ENCODE measurements around the gene ERVFRD-1. TPM values are rescaled to one million over a fixed set of nuclear protein-coding genes. Genes with fewer than 3 reads are reported as not detected.

Gene ERVFRD-1
- total RNA-seq, 2 experiments from 2014 or later = not detected

DNA sequence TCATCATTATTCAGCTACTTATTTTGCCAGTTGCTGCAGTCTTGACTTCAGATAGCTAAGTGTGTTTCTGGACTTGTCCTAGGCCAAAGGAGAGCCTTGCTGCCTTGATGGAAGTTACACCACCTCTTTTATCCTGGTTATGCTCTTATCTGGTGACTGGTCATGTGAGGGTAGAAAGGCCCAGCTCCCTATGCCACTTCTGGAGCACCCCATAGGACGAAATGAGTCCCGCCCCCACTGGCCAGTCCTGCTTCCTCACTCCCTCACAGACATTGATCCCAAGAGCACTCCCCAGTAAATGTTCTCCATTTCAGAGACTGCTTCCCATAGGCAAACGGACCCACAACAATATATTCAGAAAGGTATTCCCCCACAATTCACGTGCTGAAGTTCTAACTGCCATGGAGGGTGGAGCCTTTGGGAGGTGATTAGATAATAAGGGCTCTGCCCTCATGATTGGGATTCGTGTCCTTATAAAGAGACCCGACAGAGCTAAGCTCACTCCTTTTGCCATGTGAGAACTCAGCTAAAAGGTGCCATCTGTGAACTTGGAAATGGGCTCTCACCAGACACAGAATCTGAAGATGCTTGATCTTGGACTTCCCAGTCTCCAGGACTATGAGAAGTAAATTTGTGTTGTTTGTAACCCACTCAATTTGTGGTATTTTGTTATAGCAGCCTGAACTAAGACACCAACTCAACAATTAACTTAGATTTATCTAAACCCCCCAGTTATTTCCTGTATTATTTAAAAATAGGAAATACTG lies 45.9 kb downstream of the ERVFRD-1 start:
- DNase-seq = no peak
- intact Hi-C loops (cut with micrococcal nuclease) = loop anchor here (5.0 to 10.0 kb wide), 2 partner anchors 113 to 591 kb away; no protein-coding TSS in a partner anchor
- H3K4me1 Mint-ChIP-seq (ENCODE audit: low read depth) = no peaks in the 10 kb centered on the region

DNA sequence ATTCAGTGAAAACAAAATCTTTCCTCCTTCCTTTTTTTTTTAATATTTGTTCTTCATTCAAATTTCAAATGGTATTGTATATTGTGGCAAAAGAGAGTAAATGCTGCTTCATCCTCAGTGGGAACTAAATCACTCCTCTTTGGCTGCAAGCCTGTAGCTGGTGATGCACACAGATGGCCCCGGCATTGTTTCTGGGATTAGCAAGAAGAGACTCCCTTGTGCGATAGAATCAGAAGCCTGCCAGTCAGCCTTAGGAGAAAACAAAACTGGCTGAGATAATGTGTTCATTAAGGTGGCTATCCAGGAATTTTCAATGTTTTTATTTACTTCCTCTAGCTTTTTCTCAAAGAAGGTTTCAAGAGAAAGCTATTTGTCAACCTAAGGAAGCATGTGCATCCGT lies 46.7 kb downstream of the ERVFRD-1 start:
- Mint-ChIP-seq H3K27ac (no peak overlapping the region), H3K4me3 (no peak overlapping the region), H3K9me3 (no peaks in the 10 kb centered on the region), H3K27me3 (peaks cover 8% of the 10 kb centered on the region), H3K36me3 (ENCODE audit: low read depth) (no peaks in the 10 kb centered on the region), H3K4me1 (ENCODE audit: low read depth) (no peaks in the 10 kb centered on the region)
- TF ChIP-seq, protein P1, sequence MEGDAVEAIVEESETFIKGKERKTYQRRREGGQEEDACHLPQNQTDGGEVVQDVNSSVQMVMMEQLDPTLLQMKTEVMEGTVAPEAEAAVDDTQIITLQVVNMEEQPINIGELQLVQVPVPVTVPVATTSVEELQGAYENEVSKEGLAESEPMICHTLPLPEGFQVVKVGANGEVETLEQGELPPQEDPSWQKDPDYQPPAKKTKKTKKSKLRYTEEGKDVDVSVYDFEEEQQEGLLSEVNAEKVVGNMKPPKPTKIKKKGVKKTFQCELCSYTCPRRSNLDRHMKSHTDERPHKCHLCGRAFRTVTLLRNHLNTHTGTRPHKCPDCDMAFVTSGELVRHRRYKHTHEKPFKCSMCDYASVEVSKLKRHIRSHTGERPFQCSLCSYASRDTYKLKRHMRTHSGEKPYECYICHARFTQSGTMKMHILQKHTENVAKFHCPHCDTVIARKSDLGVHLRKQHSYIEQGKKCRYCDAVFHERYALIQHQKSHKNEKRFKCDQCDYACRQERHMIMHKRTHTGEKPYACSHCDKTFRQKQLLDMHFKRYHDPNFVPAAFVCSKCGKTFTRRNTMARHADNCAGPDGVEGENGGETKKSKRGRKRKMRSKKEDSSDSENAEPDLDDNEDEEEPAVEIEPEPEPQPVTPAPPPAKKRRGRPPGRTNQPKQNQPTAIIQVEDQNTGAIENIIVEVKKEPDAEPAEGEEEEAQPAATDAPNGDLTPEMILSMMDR (IDR thresholded peaks at IDR 0.05) = no peak
- ATAC-seq = no peak
- ChIA-PET CTCF (interaction anchor here (0.7 to 3.1 kb wide), 5 partner anchors 27 to 586 kb away, joined by 3 to 14 read pairs (median 3); no protein-coding TSS in a partner anchor), POLR2A (no interaction called here)
- no peak for DNase-seq
- intact Hi-C loops (cut with micrococcal nuclease) = loop anchor here (5.0 to 10.0 kb wide), 2 partner anchors 113 to 590 kb away; no protein-coding TSS in a partner anchor

More for the DNA sequence above, 45.9 kb downstream of the ERVFRD-1 start:
- peaks cover 10% of the 10 kb centered on the region for H3K27me3 Mint-ChIP-seq
- CTCF ChIA-PET = interaction anchor here (0.8 to 3.1 kb wide), 4 partner anchors 28 to 430 kb away, joined by 3 to 14 read pairs (median 3); no protein-coding TSS in a partner anchor
- no peak overlapping the region for H3K4me3 Mint-ChIP-seq
- TF ChIP-seq, protein P1 (IDR thresholded peaks at IDR 0.05) = no peak
- H3K9me3 Mint-ChIP-seq = no peaks in the 10 kb centered on the region
- H3K27ac Mint-ChIP-seq = no peak overlapping the region
- ATAC-seq = no peak
- H3K36me3 Mint-ChIP-seq (ENCODE audit: low read depth) = no peaks in the 10 kb centered on the region
- POLR2A ChIA-PET = no interaction called here

DNA sequence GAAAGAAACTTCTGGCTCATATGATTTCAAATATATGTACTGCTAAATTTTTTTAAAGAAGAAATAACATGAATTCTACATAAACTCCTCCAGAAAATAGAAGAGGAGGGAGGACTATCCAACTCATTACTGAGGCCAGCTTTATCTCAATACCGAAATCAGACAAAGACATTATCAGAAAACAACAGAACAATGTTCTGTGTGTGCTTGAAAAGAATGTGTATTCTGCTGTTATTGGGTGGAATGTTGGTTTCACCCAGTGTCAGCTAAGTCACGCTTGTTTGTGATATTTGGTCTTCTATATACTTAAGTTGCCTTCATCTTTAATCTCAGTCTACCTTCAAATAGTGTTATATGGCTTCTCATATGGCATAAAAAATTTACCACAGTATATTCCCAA lies 48.8 kb downstream of the ERVFRD-1 start:
- no peaks in the 10 kb centered on the region for H3K4me1 Mint-ChIP-seq (ENCODE audit: low read depth)
- TF ChIP-seq, protein P1 (IDR thresholded peaks at IDR 0.05) = no peak
- ATAC-seq (no peak), DNase-seq (no peak)
- intact Hi-C loops (cut with micrococcal nuclease) = loop anchor here (10.0 kb wide), 1 partner anchor 588 kb away; no protein-coding TSS in a partner anchor
- H3K27me3 Mint-ChIP-seq = peaks cover 6% of the 10 kb centered on the region
- no peaks in the 10 kb centered on the region for H3K9me3 Mint-ChIP-seq
- no peak overlapping the region for H3K27ac Mint-ChIP-seq
- H3K4me3 Mint-ChIP-seq = no peak overlapping the region
- CTCF ChIA-PET = interaction anchor here (1.3 to 1.5 kb wide), 2 partner anchors 10 to 108 kb away, joined by 3 read pairs; no protein-coding TSS in a partner anchor
- no peaks in the 10 kb centered on the region for H3K36me3 Mint-ChIP-seq (ENCODE audit: low read depth)
- POLR2A ChIA-PET = no interaction called here

DNA sequence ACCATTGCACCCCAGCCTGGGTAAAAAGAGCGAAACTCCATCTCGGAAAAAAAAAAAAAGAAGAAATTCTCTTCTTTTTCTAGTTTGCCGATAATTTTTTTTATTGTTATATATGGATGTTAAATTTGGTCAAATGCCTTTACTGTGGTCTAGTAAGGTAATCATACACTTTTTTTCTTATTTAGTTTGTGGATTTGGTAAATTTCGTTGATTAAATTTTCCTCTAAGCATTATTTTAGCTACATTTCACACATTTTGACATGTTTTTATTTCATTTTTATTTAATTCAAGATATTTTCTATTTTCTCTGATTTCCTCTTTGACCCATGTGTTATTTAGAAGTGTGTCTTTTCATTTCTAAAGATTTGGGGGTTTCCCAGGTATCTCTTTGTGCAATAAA lies 49.4 kb downstream of the ERVFRD-1 start:
- DNase-seq (no peak), ATAC-seq (no peak)
- Mint-ChIP-seq H3K4me1 (ENCODE audit: low read depth) (no peaks in the 10 kb centered on the region), H3K9me3 (no peaks in the 10 kb centered on the region), H3K27me3 (peaks cover 6% of the 10 kb centered on the region), H3K36me3 (ENCODE audit: low read depth) (no peaks in the 10 kb centered on the region), H3K27ac (no peak overlapping the region), H3K4me3 (no peak overlapping the region)
- ChIA-PET CTCF (interaction anchor here (1.5 kb wide), 1 partner anchor 9 kb away, joined by 3 read pairs; no protein-coding TSS in a partner anchor), POLR2A (no interaction called here)
- TF ChIP-seq, protein P1 (IDR thresholded peaks at IDR 0.05) = no peak
- intact Hi-C loops (cut with micrococcal nuclease) = loop anchor here (10.0 kb wide), 1 partner anchor 587 kb away; no protein-coding TSS in a partner anchor

DNA sequence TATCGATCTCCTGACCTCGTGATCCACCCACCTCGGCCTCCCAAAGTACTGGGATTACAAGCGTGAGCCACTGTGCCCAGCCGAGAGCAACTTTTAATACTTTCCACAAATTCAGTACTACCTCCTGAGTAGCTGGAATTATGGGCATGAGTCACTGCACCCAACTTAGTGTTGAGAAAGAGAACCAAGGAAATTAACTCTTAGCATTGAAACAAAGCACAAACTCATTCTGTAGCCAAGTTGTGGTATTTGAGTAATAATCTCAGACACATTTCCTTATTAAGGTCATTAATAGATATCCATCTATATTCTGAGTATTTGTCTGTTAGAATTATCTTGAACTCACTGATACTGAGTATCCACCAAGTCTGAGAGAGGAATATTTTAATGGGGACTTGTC lies 53.1 kb downstream of the ERVFRD-1 start:
- intact Hi-C loops (cut with micrococcal nuclease) = no loop called here
- Mint-ChIP-seq H3K27me3 (peaks cover 6% of the 10 kb centered on the region), H3K9me3 (no peaks in the 10 kb centered on the region), H3K27ac (no peak overlapping the region), H3K36me3 (ENCODE audit: low read depth) (no peaks in the 10 kb centered on the region), H3K4me1 (ENCODE audit: low read depth) (no peaks in the 10 kb centered on the region), H3K4me3 (no peak overlapping the region)
- TF ChIP-seq, protein P1 (IDR thresholded peaks at IDR 0.05) = no peak
- ATAC-seq = no peak
- DNase-seq = no peak
- ChIA-PET POLR2A (no interaction called here), CTCF (no interaction called here)

Data from activated CD8-positive, alpha-beta T cell treated with anti-CD3 and anti-CD28 coated beads for 36 hours (primary cell).